Epithelial cell of esophagus (primary cell): Measurements from ENCODE around the gene SMAD4.
A peak's percentile ranks its signal among the peaks of the same experiment; 100 is the strongest.

Experiments
- DNase-seq: peaks from one replicate; pipeline ENCODE4 v3.0.0; 2010; ENCODE audit warnings: low read depth
- H3K4me3 ChIP-seq: 2 replicates; pipeline ENCODE4 v1.5.1; 2011; ENCODE audit warnings: mild to moderate bottlenecking, low read length, control low read depth
- CTCF ChIP-seq: IDR thresholded peaks from 2 replicates; pipeline ENCODE4 v1.5.1; 2011; ENCODE audit warnings: low read depth, mild to moderate bottlenecking, low read length, control low read depth, inconsistent platforms; ENCODE audit not compliant: insufficient read depth; ENCODE audit errors: missing control alignments

SMAD4 gene

GRCh38 chr18:51009072-51009471 lies 20.9 kb upstream of the SMAD4 start:
- DNase-seq, result peak; percentile 65
- no peak overlapping the region for H3K4me3 ChIP-seq
- TF ChIP-seq CTCF, result no peak

GRCh38 chr18:51010218-51010617 lies 19.8 kb upstream of the SMAD4 start:
- DNase-seq, result no peak
- no peak overlapping the region for H3K4me3 ChIP-seq
- no peak for TF ChIP-seq CTCF

- no peak for TF ChIP-seq CTCF
- DNase-seq, result no peak
- no peak overlapping the region for H3K4me3 ChIP-seq
These were observed 18.3 kb upstream of the SMAD4 start for GRCh38 chr18:51011709-51012108.

GRCh38 chr18:51012441-51012840 lies 17.6 kb upstream of the SMAD4 start:
- no peak for TF ChIP-seq CTCF
- no peak overlapping the region for H3K4me3 ChIP-seq
- DNase-seq, result no peak

- DNase-seq, result no peak
- no peak for TF ChIP-seq CTCF
These were observed 16.8 kb upstream of the SMAD4 start for GRCh38 chr18:51013259-51013658.

GRCh38 chr18:51017140-51017879 lies 12.7 kb upstream of the SMAD4 start:
- no peak for DNase-seq
- TF ChIP-seq CTCF, result no peak
- no peak overlapping the region for H3K4me3 ChIP-seq

More at GRCh38 chr18:51013259-51013658, 16.8 kb upstream of the SMAD4 start:
- no peak overlapping the region for H3K4me3 ChIP-seq

- no peak for DNase-seq
- TF ChIP-seq CTCF, result no peak
- H3K4me3 ChIP-seq, result no peak overlapping the region
These were observed 9.5 kb upstream of the SMAD4 start for GRCh38 chr18:51020536-51020935.
